Natural killer cell treated with Interleukin-12 subunit alpha and Interleukin-12 subunit beta and Interleukin-15 and Interleukin-18, amount 100 ng/mL, for 72 hours (primary cell): Measurements from ENCODE around the gene TRIM67. TPM values are rescaled to one million over a fixed set of nuclear protein-coding genes. Genes with fewer than 3 reads are reported as not detected.
"Not testable (repeated sequence)": the region's sequence is repeated elsewhere in the genome, so short reads cannot be mapped to it uniquely, and the experiment has no call there.

Experiments used
- ATAC-seq, 2 donors: fragments of 150-1000 bp; cut with Tn5 transposase in 1 of 2; sonication (Bioruptor Pico), chemical (Tn5 transposase) in 1 of 2; 2 replicates each; pipeline ENCODE4 v1.10.0; 2021
- DNase-seq: peaks from one replicate; pipeline ENCODE4 v3.0.0; 2022; ENCODE audit warnings: low spot score
- H3K27ac Mint-ChIP-seq, 2 donors: 1 replicate in 1 of 2; 2 replicates in 1 of 2; pipeline ENCODE4 v1.8.0; 2022; ENCODE audit warnings: mixed read lengths in 2 of 2, mild to moderate bottlenecking in 1 of 2, moderate library complexity in 1 of 2
- H3K27me3 Mint-ChIP-seq, 2 donors: 1 replicate in 1 of 2; 2 replicates in 1 of 2; pipeline ENCODE4 v1.8.0; 2022; ENCODE audit warnings: mixed read lengths in 2 of 2
- H3K36me3 Mint-ChIP-seq: one replicate; pipeline ENCODE4 v1.8.0; 2022; ENCODE audit warnings: mixed read lengths
- H3K4me1 Mint-ChIP-seq, 2 donors: 1 replicate in 1 of 2; 2 replicates in 1 of 2; pipeline ENCODE4 v1.8.0; 2022; ENCODE audit warnings: low read depth in 2 of 2, mixed read lengths in 2 of 2, mild to moderate bottlenecking in 1 of 2
- H3K4me3 Mint-ChIP-seq: one replicate; pipeline ENCODE4 v1.8.0; 2022; ENCODE audit warnings: mixed read lengths
- H3K9me3 Mint-ChIP-seq: 2 replicates; pipeline ENCODE4 v1.8.0; 2022; ENCODE audit warnings: mixed read lengths
- total RNA-seq, 2 donors: library from RNA; stranded (reverse); gene quantifications; one replicate each; pipeline ENCODE4 v1.2.3, GENCODE V29; 2022

Gene TRIM67
- total RNA-seq, 2 donors from 2014 or later, result not detected

GRCh38 chr1:231139659-231140654, 21.9 kb upstream of the TRIM67 start:
- no peak overlapping the region for H3K27ac Mint-ChIP-seq
- DNase-seq (no peak), ATAC-seq (no peak)
- H3K4me3 Mint-ChIP-seq, result no peak overlapping the region
- H3K36me3 Mint-ChIP-seq, result no peaks in the 10 kb centered on the region
- peaks cover 31 to 42% of the 10 kb centered on the region in 2 donors for H3K27me3 Mint-ChIP-seq
- no peaks in the 10 kb centered on the region for H3K9me3 Mint-ChIP-seq
- H3K4me1 Mint-ChIP-seq, result no peaks in the 10 kb centered on the region

DNA sequence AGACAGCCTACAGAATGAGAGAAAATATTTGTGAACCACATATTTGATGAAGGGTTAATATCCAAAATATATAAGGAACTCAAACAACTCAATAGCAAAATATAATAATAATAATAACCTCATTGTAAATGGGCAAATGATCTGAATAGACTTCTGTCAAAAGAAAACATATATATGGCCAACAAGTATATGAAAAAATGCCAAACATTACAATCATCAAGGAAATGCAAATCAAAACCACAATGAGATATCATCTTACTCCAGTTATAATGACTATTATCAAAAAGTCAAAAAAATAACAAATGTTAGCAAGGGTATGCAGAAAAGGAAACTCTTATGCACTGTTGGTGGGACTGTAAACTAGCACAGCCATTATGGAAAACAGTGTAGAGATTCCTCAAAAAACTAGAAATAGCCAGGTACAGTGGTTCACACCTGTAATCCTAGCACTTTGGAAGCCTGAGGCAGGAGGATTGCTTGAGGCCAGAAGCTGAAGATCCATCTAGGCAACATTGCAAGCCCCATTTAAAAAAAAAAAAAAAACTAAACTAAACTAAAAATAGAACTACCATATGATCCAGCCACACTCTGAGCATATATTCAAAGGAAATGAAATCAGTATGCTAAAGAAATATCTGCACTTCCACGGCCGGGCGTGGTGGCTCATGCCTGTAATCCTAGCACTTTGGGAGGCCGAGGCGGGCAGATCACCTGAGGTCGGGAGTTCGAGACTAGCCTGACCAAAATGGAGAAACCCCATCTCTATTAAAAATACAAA, 17.3 kb upstream of the TRIM67 start:
- Mint-ChIP-seq H3K4me1 (no peaks in the 10 kb centered on the region), H3K9me3 (no peaks in the 10 kb centered on the region), H3K4me3 (no peak overlapping the region), H3K36me3 (no peaks in the 10 kb centered on the region), H3K27ac (no peak overlapping the region), H3K27me3 (peaks cover 44 to 50% of the 10 kb centered on the region in 2 donors)
- DNase-seq (no peak), ATAC-seq (no peak)

DNA sequence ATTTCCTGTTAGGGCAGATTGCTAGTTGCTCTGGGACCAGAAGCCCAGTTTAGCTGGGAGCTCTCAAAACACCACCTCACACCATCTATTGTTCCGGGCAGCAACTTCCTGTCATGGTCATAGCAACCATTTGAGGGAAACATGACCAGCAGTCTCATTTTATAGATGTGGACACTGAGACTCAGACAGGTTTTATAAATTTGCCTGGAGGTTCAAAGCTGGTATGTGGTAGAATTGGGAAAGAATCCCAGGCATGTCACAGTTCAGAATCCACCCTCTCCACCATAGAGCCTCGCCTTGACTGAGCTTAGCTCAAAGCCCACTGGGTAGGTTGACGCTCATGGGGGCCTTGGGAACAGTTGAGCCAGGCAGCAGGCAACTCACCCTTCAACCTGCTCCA, 14.0 kb upstream of the TRIM67 start:
- Mint-ChIP-seq H3K27me3 (peaks cover 34 to 48% of the 10 kb centered on the region in 2 donors), H3K9me3 (peaks cover 6% of the 10 kb centered on the region), H3K4me3 (no peak overlapping the region), H3K27ac (no peak overlapping the region), H3K4me1 (no peaks in the 10 kb centered on the region), H3K36me3 (peaks cover 4% of the 10 kb centered on the region)
- ATAC-seq, result peak in 1 of 2 donors; percentile 15
- no peak for DNase-seq

DNA sequence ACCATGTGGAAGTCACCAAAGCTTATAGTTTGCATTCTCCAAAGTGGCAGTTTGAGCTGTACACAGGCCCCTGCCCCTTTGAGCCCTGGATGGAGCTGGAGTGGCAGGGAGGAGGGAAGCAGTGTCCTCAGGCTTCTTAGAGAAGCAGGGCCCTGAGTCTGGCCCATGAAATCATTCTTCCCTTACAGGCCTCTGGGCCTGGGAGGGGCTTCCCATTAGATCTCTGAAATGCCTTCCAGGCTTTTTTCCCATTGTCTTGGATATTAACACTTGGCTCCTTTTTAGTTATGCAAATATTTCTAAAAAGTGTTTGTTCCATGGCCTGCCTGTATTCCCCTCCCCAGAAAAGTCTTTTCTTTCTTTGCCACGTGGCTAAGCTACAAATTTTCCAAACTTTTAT, 10.0 kb upstream of the TRIM67 start:
- peaks cover 31 to 50% of the 10 kb centered on the region in 2 donors for H3K27me3 Mint-ChIP-seq
- H3K9me3 Mint-ChIP-seq, result peaks cover 6% of the 10 kb centered on the region
- no peak overlapping the region for H3K27ac Mint-ChIP-seq
- H3K4me3 Mint-ChIP-seq, result no peak overlapping the region
- DNase-seq, result no peak
- ATAC-seq, result no peak
- H3K36me3 Mint-ChIP-seq, result peaks cover 4% of the 10 kb centered on the region
- no peaks in the 10 kb centered on the region for H3K4me1 Mint-ChIP-seq

DNA sequence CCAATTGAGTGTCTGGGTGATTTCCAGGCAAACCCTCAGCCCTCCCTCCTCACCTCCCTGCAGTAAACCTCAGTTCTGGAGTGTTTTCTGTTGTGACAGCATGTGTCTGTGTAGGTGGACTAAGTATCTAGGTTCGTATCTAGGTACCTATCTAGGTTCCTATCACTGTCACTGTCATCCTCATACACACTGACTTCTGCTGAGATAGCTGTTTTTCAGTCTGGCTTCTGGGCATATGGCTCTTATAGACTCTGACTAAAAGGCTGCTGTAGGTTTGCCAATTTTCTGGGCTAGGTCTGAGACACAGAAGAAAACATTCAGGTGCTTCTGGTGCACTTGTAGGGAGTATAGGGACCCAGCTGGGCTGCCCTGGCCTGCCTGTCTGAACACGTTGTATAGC, 8.1 kb upstream of the TRIM67 start:
- DNase-seq (no peak), ATAC-seq (no peak)
- no peak overlapping the region for H3K4me3 Mint-ChIP-seq
- H3K4me1 Mint-ChIP-seq, result no peaks in the 10 kb centered on the region
- H3K27ac Mint-ChIP-seq, result no peak overlapping the region
- peaks cover 6% of the 10 kb centered on the region for H3K9me3 Mint-ChIP-seq
- H3K27me3 Mint-ChIP-seq, result peaks cover 30 to 60% of the 10 kb centered on the region in 2 donors
- H3K36me3 Mint-ChIP-seq, result peaks cover 4% of the 10 kb centered on the region

GRCh38 chr1:231155808-231156207, 6.0 kb upstream of the TRIM67 start:
- DNase-seq (no peak), ATAC-seq (no peak)
- Mint-ChIP-seq H3K27ac (no peak overlapping the region), H3K9me3 (peaks cover 6% of the 10 kb centered on the region), H3K27me3 (peaks cover 46 to 68% of the 10 kb centered on the region in 2 donors), H3K4me3 (no peak overlapping the region), H3K4me1 (no peaks in the 10 kb centered on the region), H3K36me3 (peaks cover 4% of the 10 kb centered on the region)

DNA sequence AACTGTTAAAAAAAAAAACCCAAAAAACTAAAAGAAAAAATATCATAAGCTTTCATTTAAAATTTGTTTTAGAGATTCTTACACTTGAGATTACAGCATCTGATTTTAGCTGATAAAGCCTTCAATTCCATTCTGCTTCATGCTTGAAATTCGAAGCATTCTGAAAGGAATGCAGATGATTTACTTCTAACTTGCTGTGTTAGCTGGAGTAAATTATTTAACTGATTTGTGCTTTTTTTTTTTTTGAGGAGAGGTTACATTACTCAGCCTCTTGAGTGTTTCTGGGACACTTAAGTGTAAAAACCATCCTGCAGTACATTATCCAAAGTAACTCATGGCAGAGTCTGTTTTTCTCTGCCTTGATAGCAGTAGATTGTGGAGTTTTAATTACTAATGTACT, 4.5 kb upstream of the TRIM67 start:
- Mint-ChIP-seq H3K36me3 (no peaks in the 10 kb centered on the region), H3K27me3 (peaks cover 48 to 63% of the 10 kb centered on the region in 2 donors), H3K4me3 (no peak overlapping the region), H3K27ac (no peak overlapping the region), H3K4me1 (no peaks in the 10 kb centered on the region), H3K9me3 (peaks cover 3% of the 10 kb centered on the region)
- no peak for ATAC-seq
- DNase-seq, result no peak

DNA sequence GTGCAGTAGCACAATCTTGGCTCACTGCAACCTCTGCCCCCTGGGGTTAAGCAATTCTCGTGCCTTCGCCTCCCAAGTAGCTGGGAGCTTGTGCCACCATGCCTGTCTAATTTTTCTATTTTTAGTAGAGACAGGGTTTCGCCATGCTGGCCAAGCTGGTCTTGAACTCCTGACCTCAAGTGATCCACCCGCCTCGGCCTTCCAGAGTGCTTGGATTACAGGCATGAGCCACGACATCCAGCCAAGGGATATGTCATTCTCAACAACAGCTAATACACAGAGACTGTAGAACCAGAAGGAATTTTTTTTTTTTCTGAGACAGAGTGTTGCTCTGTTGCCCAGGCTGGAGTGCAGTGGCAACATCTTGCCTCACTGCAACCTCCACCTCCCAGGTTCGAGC, 3.7 kb upstream of the TRIM67 start:
- not testable (repeated sequence) for ATAC-seq, H3K36me3 Mint-ChIP-seq, H3K4me1 Mint-ChIP-seq, H3K4me3 Mint-ChIP-seq, DNase-seq, H3K9me3 Mint-ChIP-seq, H3K27ac Mint-ChIP-seq
- peaks cover 44 to 55% of the 10 kb centered on the region in 2 donors for H3K27me3 Mint-ChIP-seq

- Mint-ChIP-seq H3K27ac (no peak overlapping the region), H3K9me3 (no peaks in the 10 kb centered on the region), H3K4me1 (no peaks in the 10 kb centered on the region), H3K4me3 (no peak overlapping the region), H3K36me3 (no peaks in the 10 kb centered on the region), H3K27me3 (peaks cover 45 to 57% of the 10 kb centered on the region in 2 donors)
- DNase-seq (no peak), ATAC-seq (no peak)
Measured at GRCh38 chr1:231159202-231159962, 2.5 kb upstream of the TRIM67 start.

GRCh38 chr1:231159963-231160761, 1.7 kb upstream of the TRIM67 start:
- no peak overlapping the region for H3K27ac Mint-ChIP-seq
- no peak overlapping the region for H3K4me3 Mint-ChIP-seq
- H3K9me3 Mint-ChIP-seq, result no peaks in the 10 kb centered on the region
- no peaks in the 10 kb centered on the region for H3K36me3 Mint-ChIP-seq
- H3K4me1 Mint-ChIP-seq, result no peaks in the 10 kb centered on the region
- peaks cover 47 to 58% of the 10 kb centered on the region in 2 donors for H3K27me3 Mint-ChIP-seq
- DNase-seq (no peak), ATAC-seq (no peak)

GRCh38 chr1:231160895-231161666, 777 bp upstream of the TRIM67 start:
- no peak overlapping the region for H3K27ac Mint-ChIP-seq
- no peaks in the 10 kb centered on the region for H3K36me3 Mint-ChIP-seq
- no peak for DNase-seq
- H3K4me1 Mint-ChIP-seq, result no peaks in the 10 kb centered on the region
- no peaks in the 10 kb centered on the region for H3K9me3 Mint-ChIP-seq
- peaks cover 42 to 59% of the 10 kb centered on the region in 2 donors for H3K27me3 Mint-ChIP-seq
- H3K4me3 Mint-ChIP-seq, result no peak overlapping the region
- ATAC-seq, result no peak

DNA sequence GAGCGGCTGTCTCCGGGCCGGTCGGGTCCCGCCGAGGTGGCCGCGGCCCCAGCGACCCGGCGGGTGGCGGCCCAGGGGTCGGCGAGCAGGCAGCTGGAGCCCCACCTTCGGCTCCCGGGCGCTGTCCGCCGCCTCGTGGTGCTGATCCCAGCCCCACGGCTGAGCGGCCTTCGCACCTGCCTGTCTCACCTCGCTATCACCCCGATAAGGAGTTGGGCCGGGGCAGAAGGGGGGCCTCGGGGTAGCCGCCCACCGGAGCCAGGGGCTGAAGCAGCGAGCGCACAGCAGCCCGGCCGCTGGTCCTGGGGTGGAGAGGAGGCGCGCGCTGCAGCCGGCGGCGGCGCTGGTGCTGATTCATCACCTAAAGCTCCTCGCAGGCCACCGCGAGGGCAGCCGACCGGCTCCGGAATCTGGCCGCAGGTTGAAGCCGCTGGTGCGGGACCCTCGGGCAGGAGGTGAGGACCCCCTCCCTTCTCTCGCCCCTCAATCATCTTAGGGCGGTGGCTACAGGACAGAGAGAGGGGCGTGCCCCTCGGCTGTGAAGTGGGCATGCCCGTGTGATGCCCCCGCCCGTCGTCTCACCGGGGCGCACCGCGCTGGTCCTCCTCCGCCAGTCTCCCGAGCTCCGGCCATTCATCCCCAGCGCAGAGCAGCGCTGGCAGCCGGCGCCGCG, 575 bp downstream of the TRIM67 start:
- H3K27ac Mint-ChIP-seq, result no peak overlapping the region
- peak; percentile 58 to 63 for ATAC-seq
- H3K27me3 Mint-ChIP-seq, result peaks cover 43 to 55% of the 10 kb centered on the region in 2 donors
- no peaks in the 10 kb centered on the region for H3K36me3 Mint-ChIP-seq
- no peaks in the 10 kb centered on the region for H3K4me1 Mint-ChIP-seq
- no peak for DNase-seq
- H3K9me3 Mint-ChIP-seq, result no peaks in the 10 kb centered on the region
- H3K4me3 Mint-ChIP-seq, result no peak overlapping the region
